ENCODE data around the gene PDE12.

PDE12 gene, protein sequence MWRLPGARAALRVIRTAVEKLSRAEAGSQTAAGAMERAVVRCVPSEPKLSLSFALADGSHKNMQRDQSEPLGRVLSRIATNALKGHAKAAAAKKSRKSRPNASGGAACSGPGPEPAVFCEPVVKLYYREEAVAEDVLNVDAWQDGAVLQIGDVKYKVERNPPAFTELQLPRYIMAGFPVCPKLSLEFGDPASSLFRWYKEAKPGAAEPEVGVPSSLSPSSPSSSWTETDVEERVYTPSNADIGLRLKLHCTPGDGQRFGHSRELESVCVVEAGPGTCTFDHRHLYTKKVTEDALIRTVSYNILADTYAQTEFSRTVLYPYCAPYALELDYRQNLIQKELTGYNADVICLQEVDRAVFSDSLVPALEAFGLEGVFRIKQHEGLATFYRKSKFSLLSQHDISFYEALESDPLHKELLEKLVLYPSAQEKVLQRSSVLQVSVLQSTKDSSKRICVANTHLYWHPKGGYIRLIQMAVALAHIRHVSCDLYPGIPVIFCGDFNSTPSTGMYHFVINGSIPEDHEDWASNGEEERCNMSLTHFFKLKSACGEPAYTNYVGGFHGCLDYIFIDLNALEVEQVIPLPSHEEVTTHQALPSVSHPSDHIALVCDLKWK

GRCh38 chr3:57555738-57556458, at the start of gene PDE12:
PDE12 (plus strand) TSS chr3:57556274; CDS start chr3:57556380, 106 bp downstream.
- DNase-seq (ENCODE audit: low read depth) = peak; percentile 64

GRCh38 chr3:57512166-57512565, 43.9 kb upstream of the PDE12 start:
- no peak for DNase-seq (ENCODE audit: low read depth)

GRCh38 chr3:57518276-57518915, 37.7 kb upstream of the PDE12 start:
- DNase-seq (ENCODE audit: low read depth) = no peak

GRCh38 chr3:57530071-57530608, 25.9 kb upstream of the PDE12 start:
- no peak for DNase-seq (ENCODE audit: low read depth)

- DNase-seq (ENCODE audit: low read depth) = no peak
Measured at GRCh38 chr3:57538465-57538864, 17.6 kb upstream of the PDE12 start.

DNA sequence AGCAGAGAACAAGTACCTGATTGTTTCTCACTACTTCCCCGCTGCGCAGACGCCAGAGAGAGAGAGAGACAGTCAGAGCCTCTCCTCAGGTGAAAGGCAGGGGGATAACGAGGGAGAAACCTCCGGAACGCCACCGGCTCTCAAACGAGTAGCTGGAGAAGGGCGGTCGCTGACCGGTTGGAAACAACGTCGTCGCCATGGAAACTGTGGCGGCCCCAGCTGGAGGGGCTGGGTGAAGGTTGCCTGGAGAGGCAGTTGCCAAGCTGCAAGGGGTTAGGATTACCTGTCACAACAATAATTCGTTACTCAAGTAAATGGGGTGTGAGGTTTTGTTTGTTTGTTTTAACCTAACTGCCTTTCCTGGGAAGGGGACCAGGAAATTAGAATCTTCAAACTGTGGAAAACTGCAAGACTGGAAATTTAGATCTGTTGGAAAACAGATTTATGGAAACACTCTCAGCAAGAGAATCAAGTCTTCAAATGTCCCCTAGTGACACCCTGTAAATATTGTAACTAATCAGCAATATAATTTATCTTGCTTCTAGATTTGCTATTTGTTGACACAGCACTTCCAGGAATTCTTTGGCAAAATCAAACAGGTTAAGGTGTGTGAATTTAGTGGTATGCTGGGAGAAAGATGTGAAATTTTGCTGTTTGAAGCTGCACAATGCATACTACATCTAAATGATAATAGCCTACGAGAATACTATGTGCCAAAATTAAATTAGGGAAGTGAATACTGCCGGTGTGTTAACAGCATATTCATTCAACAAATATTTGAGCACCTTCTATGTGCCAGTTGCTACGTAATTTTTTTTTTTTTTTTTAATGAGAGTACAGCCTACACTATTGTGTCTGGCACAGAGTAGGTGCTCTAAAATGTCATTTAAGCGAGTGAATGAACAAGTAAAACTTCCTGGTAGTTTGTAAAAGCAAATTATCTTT, 11.6 kb upstream of the PDE12 start, which contains the start of gene DNAH12:
DNAH12 (minus strand) TSS at position 164 of the 945 bp plus-strand sequence. CDS start 1,474 bp downstream, outside the sequence.
- no peak for DNase-seq (ENCODE audit: low read depth)

- no peak for DNase-seq (ENCODE audit: low read depth)
Measured at GRCh38 chr3:57545636-57546268, 10.3 kb upstream of the PDE12 start.

DNA sequence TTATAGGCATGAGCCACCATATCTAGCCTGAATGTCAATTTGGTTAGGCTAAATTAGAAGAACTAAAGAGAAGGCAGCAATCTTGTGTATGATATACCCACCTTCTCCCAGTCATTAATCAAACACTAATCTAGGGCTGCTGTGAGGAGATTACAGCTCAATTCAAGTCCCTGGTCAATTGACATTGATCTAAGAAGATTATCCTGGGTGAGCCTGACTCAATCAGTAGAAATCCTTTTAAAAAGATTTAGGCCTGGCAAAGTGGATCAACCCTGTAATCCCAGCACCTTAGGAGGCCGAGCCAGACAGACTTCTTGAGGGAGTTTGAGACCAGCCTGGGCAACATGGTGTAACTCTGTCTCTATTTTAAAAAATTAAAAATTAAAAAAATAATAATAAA, 9.5 kb upstream of the PDE12 start:
- DNase-seq (ENCODE audit: low read depth) = no peak

DNA sequence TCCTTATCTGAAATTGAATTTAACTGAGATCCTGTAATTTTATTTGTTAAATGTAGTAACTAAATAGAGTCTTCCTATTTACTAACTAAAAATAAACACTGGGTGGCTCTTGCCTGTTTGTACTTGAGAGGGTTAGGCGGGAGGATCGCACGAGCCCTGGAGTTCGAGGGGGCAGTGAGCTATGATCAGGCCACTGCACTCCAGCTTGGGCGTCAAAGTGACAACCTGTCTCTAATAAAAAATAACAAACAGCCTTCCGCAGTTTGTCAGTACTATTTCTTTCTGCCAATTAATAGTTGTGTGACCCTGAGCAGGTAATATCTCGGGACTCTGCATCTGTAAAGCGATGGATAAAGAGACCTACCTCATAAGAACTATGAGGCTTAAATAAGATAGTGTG, 768 bp upstream of the PDE12 start:
- DNase-seq (ENCODE audit: low read depth) = no peak

- DNase-seq (ENCODE audit: low read depth) = no peak
Measured at GRCh38 chr3:57556459-57557084, 498 bp downstream of the PDE12 start.

DNA sequence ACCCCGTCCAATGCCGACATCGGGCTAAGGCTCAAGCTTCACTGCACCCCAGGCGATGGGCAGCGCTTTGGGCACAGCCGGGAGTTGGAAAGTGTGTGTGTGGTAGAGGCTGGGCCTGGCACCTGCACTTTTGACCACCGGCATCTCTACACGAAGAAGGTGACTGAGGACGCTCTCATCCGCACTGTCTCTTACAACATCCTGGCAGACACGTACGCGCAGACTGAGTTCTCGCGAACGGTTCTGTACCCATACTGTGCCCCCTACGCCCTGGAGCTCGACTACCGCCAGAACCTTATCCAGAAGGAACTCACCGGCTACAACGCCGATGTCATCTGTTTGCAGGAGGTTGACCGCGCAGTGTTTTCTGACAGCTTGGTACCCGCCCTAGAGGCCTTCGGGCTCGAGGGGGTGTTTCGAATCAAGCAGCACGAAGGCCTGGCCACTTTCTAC, 1.0 kb downstream of the PDE12 start:
- no peak for DNase-seq (ENCODE audit: low read depth)

- DNase-seq (ENCODE audit: low read depth) = no peak
Measured at GRCh38 chr3:57559526-57559925, 3.5 kb downstream of the PDE12 start.

DNA sequence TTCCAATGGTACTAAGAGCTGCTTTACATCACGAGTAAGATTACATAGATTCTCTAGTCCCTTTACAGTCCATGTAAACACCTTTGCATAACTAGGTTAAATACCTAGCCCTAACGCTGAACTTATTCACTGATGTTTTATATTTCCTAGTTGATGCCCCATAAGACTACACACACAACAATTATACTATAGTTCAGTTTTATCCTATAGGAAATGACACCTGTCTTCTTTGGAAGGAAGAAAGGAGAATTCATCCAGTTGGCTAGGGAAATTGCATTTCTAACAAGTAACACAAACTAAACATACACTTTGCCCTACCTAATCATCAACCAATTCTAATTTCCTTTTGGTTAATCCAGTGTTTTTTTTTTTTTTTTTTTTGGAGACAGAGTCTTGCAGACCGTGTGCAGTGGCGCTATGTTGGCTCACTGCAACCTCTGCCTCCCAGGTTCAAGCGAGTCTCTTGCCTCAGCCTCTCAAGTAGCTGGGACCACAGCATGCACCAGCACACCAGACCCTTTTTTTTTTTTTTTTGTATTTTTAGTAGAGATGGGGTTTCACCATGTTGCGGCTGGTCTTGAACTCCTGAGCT, 13.9 kb downstream of the PDE12 start:
- no peak for DNase-seq (ENCODE audit: low read depth)

- no peak for DNase-seq (ENCODE audit: low read depth)
Measured at GRCh38 chr3:57570878-57571277, 14.8 kb downstream of the PDE12 start.

GRCh38 chr3:57572096-57572495, 16.0 kb downstream of the PDE12 start:
- no peak for DNase-seq (ENCODE audit: low read depth)

- no peak for DNase-seq (ENCODE audit: low read depth)
Measured at GRCh38 chr3:57575966-57576626, 20.0 kb downstream of the PDE12 start.

- DNase-seq (ENCODE audit: low read depth) = no peak
Measured at GRCh38 chr3:57577801-57578200, 21.7 kb downstream of the PDE12 start.

DNA sequence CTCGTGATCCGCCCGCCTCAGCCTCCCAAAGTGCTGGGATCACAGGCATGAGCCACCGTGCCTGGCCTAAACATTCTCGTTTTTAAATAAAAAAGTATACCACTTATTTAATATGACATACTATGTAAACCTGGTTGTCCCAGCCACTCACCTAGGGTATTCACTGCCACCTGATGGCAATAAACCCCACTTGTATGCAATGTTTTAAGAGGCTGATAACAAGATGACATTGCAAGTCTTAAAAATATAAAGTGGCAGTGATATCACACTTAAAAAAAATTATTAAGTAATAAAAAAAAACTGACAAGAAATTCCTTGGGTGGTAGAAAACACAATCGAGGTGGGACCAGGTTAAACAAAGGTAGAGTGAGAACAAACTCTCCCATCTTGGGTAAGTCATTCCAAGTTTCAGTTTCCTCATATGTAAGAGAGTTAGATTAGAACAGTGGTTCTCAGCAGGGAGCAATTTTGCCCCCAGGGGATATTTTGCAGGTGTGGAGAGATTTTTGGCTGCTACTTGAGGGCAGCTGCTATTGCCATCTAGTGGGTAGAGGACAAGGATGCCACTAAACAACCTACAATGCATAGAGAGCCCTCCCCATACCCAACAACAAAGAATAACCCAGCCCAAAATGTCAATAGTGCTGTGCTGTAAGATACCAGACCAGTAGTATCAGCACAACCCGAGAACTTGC, 26.5 kb downstream of the PDE12 start:
- DNase-seq (ENCODE audit: low read depth) = no peak

All from stimulated activated CD8-positive, alpha-beta memory T cell treated with anti-CD3 and anti-CD28 coated beads, Interleukin-15, amount 100 ng/mL, for 1 hour (primary cell).